K562 (cell line): ENCODE results near the gene NDST1. TPM values are rescaled to one million over a fixed set of nuclear protein-coding genes. Genes with fewer than 3 reads are reported as not detected.
A peak's percentile ranks its signal among the peaks of the same experiment; 100 is the strongest.

Experiments
- BRCA1 ChIP-seq, 2 experiments: fragments of 450-650 bp in 1 of 2; sonication (generic) in 1 of 2; formaldehyde crosslinking in 1 of 2; IDR thresholded peaks; 2 replicates each; pipeline versions ENCODE4 v1.5.0 to v1.6.1; 2017 to 2020; ENCODE audit warnings: mild to moderate bottlenecking in 1 of 2, missing genetic modification reagents in 1 of 2
- CREB3 ChIP-seq: fragments of 450-650 bp; conservative IDR thresholded peaks from 2 replicates; pipeline ENCODE4 v1.6.1; 2016; ENCODE audit warnings: missing genetic modification characterization, low read depth, mild to moderate bottlenecking, missing compliant biosample characterization, moderate library complexity
- CTBP1 ChIP-seq: fragments of 450-650 bp; IDR thresholded peaks from 2 replicates; pipeline ENCODE4 v1.6.1; 2016; ENCODE audit warnings: borderline replicate concordance
- CTCF ChIP-seq, 3 experiments: IDR thresholded peaks in 2 of 3; conservative IDR thresholded peaks in 1 of 3; 2 replicates each; pipeline ENCODE4 v1.5.1; 2011 to 2012; ENCODE audit warnings: low read length in 3 of 3, mild to moderate bottlenecking in 3 of 3, control low read depth in 2 of 3, improper control_type of control experiment in 1 of 3, inconsistent platforms in 1 of 3, low read depth in 1 of 3, mixed read lengths in 1 of 3, moderate library complexity in 1 of 3; ENCODE audit not compliant: insufficient read depth in 2 of 3
- HDAC1 ChIP-seq, 2 experiments: fragments of 450-650 bp; IDR thresholded peaks; 2 replicates each; pipeline ENCODE4 v1.6.1; 2016 to 2017; ENCODE audit warnings: inconsistent platforms in 1 of 2, mild to moderate bottlenecking in 1 of 2, moderate library complexity in 1 of 2
- HDAC2 ChIP-seq: fragments of 450-650 bp; IDR thresholded peaks from 2 replicates; pipeline ENCODE4 v1.6.1; 2016; ENCODE audit warnings: mild to moderate bottlenecking
- HES1 ChIP-seq: fragments of 450-650 bp; IDR thresholded peaks from 2 replicates; pipeline ENCODE4 v1.6.1; 2016; ENCODE audit warnings: low read depth, mild to moderate bottlenecking, moderate library complexity
- MEF2D ChIP-seq: conservative IDR thresholded peaks from 2 replicates; pipeline ENCODE4 v1.6.1; 2016; ENCODE audit warnings: low read depth, missing genetic modification characterization, missing compliant biosample characterization
- MXI1 ChIP-seq: IDR thresholded peaks from 2 replicates; pipeline ENCODE4 v1.6.1; 2011; ENCODE audit warnings: low read depth, mild to moderate bottlenecking, improper control_type of control experiment, low read length
- MYBL2 ChIP-seq, 2 experiments: fragments of 450-650 bp in 1 of 2; sonication (generic) in 1 of 2; formaldehyde crosslinking in 1 of 2; IDR thresholded peaks; 2 replicates each; pipeline versions ENCODE4 v1.6.1 to v1.8.1; 2017 to 2022; ENCODE audit warnings: borderline replicate concordance in 1 of 2, inconsistent platforms in 1 of 2, low read depth in 1 of 2, mild to moderate bottlenecking in 1 of 2, missing genetic modification reagents in 1 of 2, moderate library complexity in 1 of 2
- NELFE ChIP-seq: IDR thresholded peaks from 2 replicates; pipeline ENCODE4 v1.6.1; 2011; ENCODE audit warnings: mild to moderate bottlenecking; ENCODE audit not compliant: insufficient read depth, insufficient read length
- RBM34 ChIP-seq: fragments of 200-400 bp; formaldehyde crosslinking; IDR thresholded peaks from 2 replicates; pipeline ENCODE4 v1.6.1; 2018; ENCODE audit warnings: low read length, borderline replicate concordance; ENCODE audit not compliant: insufficient read depth
- SIN3B ChIP-seq: fragments of 450-650 bp; IDR thresholded peaks from 2 replicates; pipeline ENCODE4 v1.6.1; 2017; ENCODE audit warnings: low read depth, mild to moderate bottlenecking, moderate library complexity
- SMARCE1 ChIP-seq: fragments of 450-650 bp; IDR thresholded peaks from 2 replicates; pipeline ENCODE4 v1.7.1; 2016; ENCODE audit warnings: mild to moderate bottlenecking
- TAF9B ChIP-seq: fragments of 450-650 bp; IDR thresholded peaks from 2 replicates; pipeline ENCODE4 v1.6.1; 2018; ENCODE audit warnings: mild to moderate bottlenecking; ENCODE audit not compliant: partially characterized antibody
- TEAD1 ChIP-seq, 2 experiments: fragments of 450-650 bp in 1 of 2; sonication (generic) in 1 of 2; formaldehyde crosslinking; IDR thresholded peaks; 2 replicates each; pipeline versions ENCODE4 v1.4.0 to v1.8.0; 2020 to 2022; ENCODE audit warnings: mild to moderate bottlenecking in 2 of 2, missing genetic modification reagents in 1 of 2
- USF2 ChIP-seq: sonication (generic); formaldehyde crosslinking; IDR thresholded peaks from 2 replicates; pipeline ENCODE4 v1.5.0; 2020; ENCODE audit warnings: missing genetic modification reagents
- ZKSCAN1 ChIP-seq: fragments of 150-350 bp; IDR thresholded peaks from 2 replicates; pipeline ENCODE4 v1.6.1; 2016; ENCODE audit warnings: low read depth, low read length
- ZKSCAN3 ChIP-seq: fragments of 250-450 bp; sonication (Bioruptor Pico); IDR thresholded peaks from 2 replicates; pipeline ENCODE4 v1.4.0; 2020
- ZNF311 ChIP-seq: fragments of 250-450 bp; sonication (Bioruptor Pico); IDR thresholded peaks from 2 replicates; pipeline ENCODE4 v1.4.0; 2020; ENCODE audit warnings: mild to moderate bottlenecking, moderate library complexity
- ZNF449 ChIP-seq: fragments of 250-450 bp; sonication (Bioruptor Pico); IDR thresholded peaks from 2 replicates; pipeline ENCODE4 v1.8.0; 2022; ENCODE audit warnings: moderate library complexity, mild to moderate bottlenecking, inconsistent platforms
- polyA plus RNA-seq, 8 experiments: library from polyadenylated mRNA; depleted of rRNA in 4 of 8; stranded (reverse) in 5 of 8; unstranded in 3 of 8; fragments of >200 nt; fragmentation: Nextera tagmentation in 2 of 8; fragmentation: Illumina TruSeq in 1 of 8; extraction: Ambion mirVana in 2 of 8; extraction: Trizol in 1 of 8; gene quantifications; 2 replicates each; pipeline versions ENCODE4 v1.2.1 to v1.2.3, GENCODE V29; 2011 to 2014; ENCODE audit warnings: inconsistent platforms in 1 of 8, missing spikeins in 1 of 8
- total RNA-seq, 7 experiments: library from RNA; depleted of rRNA in 6 of 7; stranded (reverse); fragments of >200 nt in 6 of 7; fragmentation: Illumina TruSeq in 2 of 7; extraction: Trizol in 2 of 7; gene quantifications; 2 replicates each; pipeline versions ENCODE4 v1.2.1 to v1.2.3, GENCODE V29; 2011 to 2021; ENCODE audit warnings: low replicate concordance in 1 of 7

The NDST1 gene
- total and polyA plus RNA-seq, 9 of the 15 experiments (the other 6 are each of a cell fraction or from before 2014, with no cell fraction given): 0.38 to 47.9 (median 9.9) TPM

- TF ChIP-seq MYBL2 (IDR thresholded peaks at IDR 0.05; ENCODE audit: low read depth) (no peak), MYBL2 (CRISPR knock-in tag; IDR thresholded peaks at IDR 0.05; ENCODE audit: borderline replicate concordance) (no peak), HES1 (no peak), USF2 (CRISPR knock-in tag) (no peak), TEAD1 (CRISPR knock-in tag; IDR thresholded peaks at IDR 0.05) (no peak), HDAC1 (IDR thresholded peaks at IDR 0.05) (0 out of 4 replicates have a peak, but pooled peaks of 1 of the 2 experiments have one; percentile 21), TAF9B (no peak), MEF2D (tag) (no peak), SMARCE1 (no peak), NELFE (no peak), BRCA1 (IDR thresholded peaks at IDR 0.05) (no peak), BRCA1 (CRISPR knock-in tag; IDR thresholded peaks at IDR 0.05) (no peak), ZNF311 (no peak), SIN3B (no peak), CREB3 (tag) (no peak), ZKSCAN1 (peak; percentile 99), RBM34 (no peak), ZNF449 (CRISPR knock-in tag) (no peak), HDAC2 (peak; percentile 65; the same call in 1 of the 2 replicates), MXI1 (peak; percentile 96), CTBP1 (peak; percentile 77; the same call in 1 of the 2 replicates), CTCF (IDR thresholded peaks at IDR 0.05 in 2 of 3, conservative IDR thresholded peaks at IDR 0.05 in 1 of 3; ENCODE audit: insufficient read depth in 2 of 3, low read depth in 1 of 3, low read length in 3 of 3) (peak; percentile 16 to 45 (median 20); a peak in 4 of 6 replicates), ZKSCAN3 (CRISPR knock-in tag) (no peak)
These were observed 5.7 kb downstream of the NDST1 start (continued) for GRCh38 chr5:150513375-150514309.
